ENCODE results near the gene INPP5A.

DNA sequence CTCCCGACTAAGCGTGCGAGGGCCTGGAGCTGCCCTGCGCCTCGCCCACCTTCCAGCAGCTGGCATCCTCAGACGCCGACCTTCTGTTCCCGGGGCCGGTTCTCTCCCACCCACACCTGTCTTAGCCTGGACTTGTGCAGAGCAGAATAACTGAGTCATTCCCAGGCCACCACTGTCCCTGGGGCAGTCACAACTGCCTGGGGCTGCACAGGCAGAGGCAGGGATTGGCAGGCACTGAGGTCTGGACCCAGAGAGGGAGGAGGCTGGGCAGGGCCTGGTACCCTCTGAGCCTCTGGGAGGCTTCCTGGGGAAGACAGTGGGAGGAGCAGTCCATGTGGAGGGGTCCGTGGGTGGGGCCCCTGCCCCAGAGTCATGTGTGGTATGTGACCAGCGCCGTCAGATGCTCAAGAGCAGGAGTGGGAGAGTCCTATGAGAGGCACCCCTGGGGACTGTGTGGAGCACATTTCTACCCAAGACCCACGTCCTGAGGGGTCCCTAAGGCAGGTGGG, 174.1 kb downstream of the INPP5A start:
- TF ChIP-seq POLR2A (IDR thresholded peaks at IDR 0.05) (no peak), EP300 (IDR thresholded peaks at IDR 0.05) (no peak)
- TF ChIP-seq, protein P1, sequence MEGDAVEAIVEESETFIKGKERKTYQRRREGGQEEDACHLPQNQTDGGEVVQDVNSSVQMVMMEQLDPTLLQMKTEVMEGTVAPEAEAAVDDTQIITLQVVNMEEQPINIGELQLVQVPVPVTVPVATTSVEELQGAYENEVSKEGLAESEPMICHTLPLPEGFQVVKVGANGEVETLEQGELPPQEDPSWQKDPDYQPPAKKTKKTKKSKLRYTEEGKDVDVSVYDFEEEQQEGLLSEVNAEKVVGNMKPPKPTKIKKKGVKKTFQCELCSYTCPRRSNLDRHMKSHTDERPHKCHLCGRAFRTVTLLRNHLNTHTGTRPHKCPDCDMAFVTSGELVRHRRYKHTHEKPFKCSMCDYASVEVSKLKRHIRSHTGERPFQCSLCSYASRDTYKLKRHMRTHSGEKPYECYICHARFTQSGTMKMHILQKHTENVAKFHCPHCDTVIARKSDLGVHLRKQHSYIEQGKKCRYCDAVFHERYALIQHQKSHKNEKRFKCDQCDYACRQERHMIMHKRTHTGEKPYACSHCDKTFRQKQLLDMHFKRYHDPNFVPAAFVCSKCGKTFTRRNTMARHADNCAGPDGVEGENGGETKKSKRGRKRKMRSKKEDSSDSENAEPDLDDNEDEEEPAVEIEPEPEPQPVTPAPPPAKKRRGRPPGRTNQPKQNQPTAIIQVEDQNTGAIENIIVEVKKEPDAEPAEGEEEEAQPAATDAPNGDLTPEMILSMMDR (IDR thresholded peaks at IDR 0.05): no peak

All from upper lobe of left lung (tissue), 4 donors.